Activated T-helper 1 cell treated with Interleukin-2 at 50 U/mL for 16 hours (primary cell): ENCODE data around the gene UBAC1.
"Not testable (repeated sequence)": the region's sequence is repeated elsewhere in the genome, so short reads cannot be mapped to it uniquely, and the experiment has no call there.

Source experiments
- DNase-seq: peaks from one replicate; pipeline ENCODE4 v3.0.0-alpha.2; 2020; ENCODE audit warnings: low read depth

Gene UBAC1

DNA sequence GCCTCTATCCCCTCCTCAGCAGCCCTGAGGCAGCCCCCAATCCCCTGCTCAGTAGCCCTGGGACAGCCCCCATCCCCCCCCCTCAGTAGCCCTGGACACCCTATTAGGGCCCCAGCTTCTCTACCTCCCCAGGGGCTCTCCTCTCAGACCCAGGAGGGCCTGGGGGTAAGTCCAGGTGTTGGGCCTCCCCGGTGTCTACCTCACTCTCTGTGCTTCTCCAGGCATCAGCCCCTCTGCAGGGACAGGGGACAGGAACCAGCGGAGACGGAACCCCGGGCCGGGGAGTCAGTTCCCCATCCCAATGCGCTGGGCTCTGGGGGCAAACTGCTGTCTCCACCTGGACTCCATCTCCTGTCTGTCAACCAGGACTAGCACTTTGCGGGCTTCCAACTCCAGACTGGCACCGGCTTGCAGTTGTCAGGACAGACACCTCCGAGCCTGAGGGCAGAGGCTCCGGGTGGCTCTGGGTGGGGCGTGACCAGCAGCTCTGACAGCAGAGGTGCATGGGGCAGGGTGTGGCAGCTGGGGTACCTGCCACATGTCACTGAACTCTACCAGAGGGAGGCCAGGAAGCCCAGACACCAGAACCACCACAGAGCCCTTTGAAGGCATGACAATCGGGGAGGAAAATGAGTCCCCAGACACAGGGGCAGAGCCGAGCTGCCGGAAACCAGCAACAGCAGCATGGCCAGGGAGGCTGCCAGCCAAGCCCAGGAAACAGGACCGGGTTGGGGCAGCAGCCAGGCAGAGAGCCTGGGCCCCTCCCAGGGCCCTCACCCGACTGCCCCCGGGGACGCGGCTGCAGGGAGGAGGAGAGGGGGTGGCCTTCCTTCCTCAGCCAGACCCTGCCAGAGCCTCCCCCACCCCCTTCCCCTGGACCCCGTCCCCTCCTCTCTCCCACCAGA is 17.7 kb upstream of the UBAC1 start:
- DNase-seq: peak; percentile 56

- DNase-seq: no peak
Measured at GRCh38 chr9:135976944-135977343, 15.8 kb upstream of the UBAC1 start.

- no peak for DNase-seq
Measured at GRCh38 chr9:135976531-135976930, 15.4 kb upstream of the UBAC1 start.

- DNase-seq: no peak
Measured at GRCh38 chr9:135975834-135976233, 14.7 kb upstream of the UBAC1 start.

GRCh38 chr9:135974220-135974573 is 13.0 kb upstream of the UBAC1 start:
- no peak for DNase-seq

DNA sequence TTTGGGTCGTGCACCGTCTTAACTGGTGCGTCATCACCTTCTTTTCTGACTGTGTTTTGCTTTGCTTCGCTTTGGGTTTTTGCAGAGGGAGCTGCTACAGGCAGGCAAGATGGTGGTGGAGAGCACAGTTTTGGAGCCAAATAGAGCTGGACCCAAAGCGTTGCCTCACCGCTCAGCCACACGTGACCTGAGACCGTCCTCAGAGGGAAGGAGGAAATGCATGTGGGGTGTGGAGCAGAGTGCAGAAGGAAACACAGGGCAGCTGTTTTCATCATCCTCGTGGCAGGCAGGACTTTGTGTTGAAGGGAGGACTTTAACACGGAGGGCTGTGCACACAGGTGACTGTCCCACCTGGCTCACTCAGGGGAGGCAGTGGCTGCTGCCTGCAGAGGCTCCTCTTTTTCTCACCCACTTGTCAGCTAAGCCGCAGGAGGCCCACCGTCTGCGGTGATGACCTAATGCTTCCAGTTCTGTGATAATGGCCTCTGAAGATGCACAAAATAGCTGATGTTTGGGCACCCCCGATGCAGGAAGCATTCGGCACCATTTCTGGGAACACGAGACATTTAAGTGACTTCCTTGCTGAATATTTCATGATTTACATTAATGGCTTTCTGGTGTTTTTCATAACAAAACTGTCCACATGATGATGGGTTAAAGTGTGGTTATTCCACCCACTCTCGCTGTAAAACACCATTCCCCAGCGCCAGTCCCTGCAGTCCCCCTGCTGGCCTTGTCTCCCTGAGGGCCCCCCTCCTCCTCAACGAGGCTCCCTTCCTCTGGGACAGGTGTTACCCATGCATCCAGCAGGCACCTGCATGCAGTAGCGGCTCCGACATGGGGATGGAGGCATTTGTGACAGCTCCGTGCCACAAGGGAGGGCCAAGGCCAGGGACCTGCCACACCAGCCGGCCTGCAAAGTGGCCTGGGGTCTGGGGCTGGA is 12.4 kb upstream of the UBAC1 start:
- DNase-seq: no peak

GRCh38 chr9:135971892-135972291 is 10.7 kb upstream of the UBAC1 start:
- DNase-seq: no peak

GRCh38 chr9:135971111-135971766 is 10.1 kb upstream of the UBAC1 start:
- no peak for DNase-seq

DNA sequence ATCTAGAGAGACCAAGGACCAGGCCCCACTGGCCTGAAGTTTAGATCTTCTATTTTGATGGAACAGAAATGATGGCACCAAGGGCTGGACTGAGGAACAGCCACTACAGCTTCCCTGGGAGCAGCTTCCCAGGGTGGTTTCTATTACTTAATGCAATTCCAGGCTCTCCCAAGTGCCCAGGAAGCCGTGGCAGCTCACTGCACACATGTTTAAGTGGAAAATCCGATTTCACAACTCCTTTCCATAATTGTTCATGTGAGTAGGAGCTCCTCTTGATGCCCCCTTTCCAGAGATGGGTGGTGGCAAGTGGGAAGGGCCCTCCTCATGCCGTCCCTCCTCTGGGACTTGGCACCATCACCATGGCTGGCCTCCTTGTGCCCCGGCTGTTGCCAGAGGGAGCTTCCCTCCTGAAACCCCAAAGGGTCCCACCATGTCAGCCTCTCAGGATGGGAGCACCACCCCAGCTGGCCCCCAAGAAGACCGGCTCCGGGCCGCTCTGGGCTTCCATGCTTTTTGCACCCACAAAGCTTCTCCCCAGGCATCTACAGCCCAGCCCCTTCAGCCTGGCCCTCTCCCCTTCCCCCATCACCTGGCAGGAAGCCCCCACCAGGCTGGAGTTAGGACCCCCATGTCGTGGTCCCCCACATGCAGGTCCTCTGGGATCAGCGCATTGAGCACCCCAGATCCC is 9.1 kb upstream of the UBAC1 start:
- no peak for DNase-seq

DNA sequence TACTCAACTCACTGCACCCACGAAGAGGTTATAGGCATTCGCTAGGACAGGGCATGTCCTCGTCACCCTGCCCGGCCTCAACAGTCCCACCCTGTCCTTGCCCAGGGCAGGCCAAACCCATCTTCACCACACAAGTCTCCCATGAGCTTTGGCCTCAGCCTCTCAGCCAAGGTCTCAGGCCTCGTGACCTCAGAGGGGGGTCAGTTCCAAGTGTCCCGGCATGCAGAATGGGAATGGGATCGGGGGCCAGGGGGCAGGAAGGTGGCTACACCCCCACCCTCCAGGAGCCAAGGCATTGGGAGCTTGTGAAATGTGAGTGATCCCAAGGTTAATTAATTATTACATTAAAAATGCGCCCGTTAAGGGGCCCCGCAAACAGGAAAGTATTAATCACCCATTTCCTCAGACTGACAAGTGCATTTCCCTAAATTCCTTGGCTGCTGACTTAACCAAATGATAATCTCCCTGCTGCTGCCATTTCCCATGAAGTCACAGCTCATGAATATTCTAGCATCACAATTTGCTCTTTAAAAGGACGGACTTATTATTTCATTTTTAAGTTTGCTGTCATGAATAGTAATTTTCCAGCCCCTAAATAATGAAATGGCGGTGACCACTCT is 8.0 kb upstream of the UBAC1 start:
- DNase-seq: no peak

- no peak for DNase-seq
Measured at GRCh38 chr9:135968601-135969000, 7.4 kb upstream of the UBAC1 start.

GRCh38 chr9:135968083-135968476 is 6.9 kb upstream of the UBAC1 start:
- no peak for DNase-seq

- DNase-seq: not testable (repeated sequence)
Measured at GRCh38 chr9:135966916-135967260, 5.7 kb upstream of the UBAC1 start.

DNA sequence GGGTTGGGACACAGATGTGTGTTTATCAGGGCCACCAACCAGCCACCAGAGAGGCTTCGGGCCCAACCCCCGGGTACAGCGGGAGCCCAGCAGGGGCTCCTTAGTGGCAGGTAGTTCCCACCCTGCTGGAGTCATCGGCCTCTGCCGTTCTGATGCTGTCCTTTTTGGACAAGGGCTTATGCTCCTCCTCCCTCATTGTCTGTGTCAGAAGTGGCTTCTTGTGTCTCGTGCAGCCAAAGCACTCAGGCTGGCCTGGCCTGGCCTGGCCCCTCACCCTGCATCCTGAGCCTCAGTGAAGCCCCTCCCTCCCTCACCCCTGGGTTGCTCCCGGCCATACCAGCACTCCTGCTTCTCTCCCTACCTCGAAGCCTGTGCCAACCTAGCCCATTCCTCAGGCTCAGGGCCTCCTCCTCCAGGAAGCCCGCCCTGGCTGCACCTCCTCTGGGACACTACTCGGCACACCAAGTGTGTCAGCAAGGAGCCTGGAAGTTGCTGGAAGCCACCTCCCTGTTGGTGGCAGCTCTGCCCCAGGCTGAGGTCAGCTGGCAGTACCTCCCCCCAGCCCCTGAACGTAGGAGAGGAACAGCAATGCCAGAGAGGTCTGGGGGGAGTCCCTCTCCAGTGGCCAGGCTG is 4.1 kb upstream of the UBAC1 start:
- DNase-seq: no peak

- no peak for DNase-seq
Measured at GRCh38 chr9:135963938-135964337, 2.8 kb upstream of the UBAC1 start.

DNA sequence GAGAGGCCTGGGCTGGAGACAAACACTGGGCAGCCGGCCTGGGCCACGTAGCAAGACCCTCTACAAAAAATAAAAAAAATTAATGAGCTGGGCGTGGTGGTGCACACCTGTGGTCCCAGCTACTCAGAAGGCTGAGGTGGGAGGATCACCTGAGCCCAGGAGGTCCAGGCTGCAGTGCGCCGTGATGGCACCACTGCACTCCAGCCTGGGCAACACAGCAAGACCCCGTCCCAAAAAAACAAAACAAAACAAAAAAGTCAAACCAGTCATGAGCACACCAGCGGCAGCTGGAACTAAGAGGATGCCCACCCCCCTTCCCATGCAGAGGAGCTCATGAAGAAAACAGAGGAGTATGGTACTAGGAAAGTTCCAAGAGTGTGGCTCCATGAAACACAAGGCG is 2.2 kb upstream of the UBAC1 start:
- no peak for DNase-seq

DNA sequence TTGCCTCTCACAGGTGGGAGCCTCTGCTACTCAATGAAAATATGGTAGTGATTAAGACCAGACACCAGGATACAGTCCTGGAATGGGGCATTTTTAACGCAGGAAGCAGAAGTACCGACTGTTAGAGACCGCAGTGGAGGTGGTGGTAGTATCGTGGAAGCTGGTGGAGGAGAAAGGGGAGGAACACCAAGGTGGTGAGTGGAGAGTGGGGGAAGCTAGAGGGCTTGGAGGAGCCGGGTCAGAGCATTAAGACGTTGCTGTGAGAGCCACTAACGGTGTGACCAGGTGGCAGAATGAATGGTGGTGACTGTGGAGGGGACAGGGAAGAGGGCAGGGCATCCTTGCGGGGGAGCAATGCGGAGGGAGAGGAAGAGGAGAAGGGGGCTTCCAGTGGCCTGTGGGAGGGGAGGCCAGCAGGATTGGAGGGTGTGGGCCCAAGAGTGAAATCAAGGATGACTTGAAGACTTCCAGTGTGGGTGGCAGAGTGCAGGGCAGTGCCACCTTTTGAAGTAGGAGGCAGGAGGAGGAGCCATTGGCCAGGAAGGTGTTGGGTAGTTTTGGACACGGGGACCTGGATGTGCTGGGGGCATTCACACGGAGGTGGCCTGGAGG is 1.6 kb upstream of the UBAC1 start:
- DNase-seq: no peak

GRCh38 chr9:135961811-135962695 is 880 bp upstream of the UBAC1 start:
- no peak for DNase-seq

- no peak for DNase-seq
Measured at GRCh38 chr9:135960411-135961276, 529 bp downstream of the UBAC1 start.
